Adrenal gland (tissue), 12 donors: ENCODE measurements around the gene PPFIA2. TPM values are rescaled to one million over a fixed set of nuclear protein-coding genes. Genes with fewer than 3 reads are reported as not detected.

Experiments
- DNase-seq, 7 donors: peaks; one replicate each; pipeline ENCODE4 v3.0.0-alpha.2; 2019 to 2020
- H3K27ac ChIP-seq, 5 donors: fragments of 200-600 bp; sonication (generic) in 4 of 5; 1 replicate in 3 of 5; 2 replicates in 2 of 5; pipeline versions ENCODE4 v1.5.1 to v1.8.0; 2016 to 2020; ENCODE audit warnings: mild to moderate bottlenecking in 1 of 5
- H3K27me3 ChIP-seq: fragments of 200-600 bp; 2 replicates; pipeline ENCODE4 v1.8.0; 2021
- H3K36me3 ChIP-seq, 2 donors: fragments of 200-600 bp; replicated peaks in 1 of 2; 1 replicate in 1 of 2; 2 replicates in 1 of 2; pipeline versions ENCODE4 v1.5.1 to v1.8.0; 2018 to 2022
- H3K4me1 ChIP-seq, 2 donors: fragments of 200-600 bp; replicated peaks in 1 of 2; 1 replicate in 1 of 2; 2 replicates in 1 of 2; pipeline versions ENCODE4 v1.5.1 to v1.8.0; 2018 to 2021
- H3K4me3 ChIP-seq, 4 donors: fragments of 200-600 bp; sonication (generic) in 3 of 4; one replicate each; pipeline ENCODE4 v1.5.1; 2016 to 2018
- H3K9me3 ChIP-seq, 3 donors: fragments of 200-600 bp; sonication (generic) in 1 of 3; replicated peaks in 1 of 3; 1 replicate in 2 of 3; 2 replicates in 1 of 3; pipeline versions ENCODE4 v1.5.1 to v1.8.0; 2016 to 2021
- CTCF ChIP-seq, 6 experiments: fragments of 450-650 bp in 4 of 6; fragments of 200-600 bp in 2 of 6; sonication (generic) in 1 of 6; IDR thresholded peaks; 1 replicate in 5 of 6; 2 replicates in 1 of 6; pipeline versions ENCODE4 v1.5.1 to v1.8.0; 2016 to 2021; ENCODE audit warnings: antibody characterized with exemption in 6 of 6, mild to moderate bottlenecking in 2 of 6, moderate library complexity in 1 of 6
- POLR2A ChIP-seq, 2 donors: fragments of 450-650 bp; IDR thresholded peaks; one replicate each; pipeline ENCODE4 v1.6.1; 2017; ENCODE audit warnings: antibody characterized with exemption in 2 of 2, mild to moderate bottlenecking in 2 of 2, moderate library complexity in 1 of 2
- WGBS, 4 donors: extraction: QIAGEN DNeasy Blood & Tissue Kit in 2 of 4; methylation state at CpG; one replicate each; pipeline versions ENCODE4 v1.1.5 to v1.1.7; 2013 to 2017; 5-methylcytosine and 5-hydroxymethylcytosine counted together
- intact Hi-C, 2 donors: fragments of 100-400 bp; cut with DNase I; formaldehyde crosslinking; loops; one replicate each; pipeline versions ENCODE4 v1.14.1 to v1.15.0; 2022 to 2023
- polyA plus RNA-seq, 3 donors: library from polyadenylated mRNA; stranded (reverse); fragments of 200-250 nt in 2 of 3; fragments of 350-450 nt in 1 of 3; fragmentation: Illumina TruSeq in 1 of 3; extraction: RNeasy Lipid Tissue Mini Kit (QIAGEN cat#74804) in 1 of 3; gene quantifications; one replicate each; pipeline ENCODE4 v1.2.3, GENCODE V29; 2013 to 2014
- total RNA-seq, 9 donors: library from RNA; depleted of rRNA in 4 of 9; stranded (reverse); fragments of >200 nt in 4 of 9; fragments of 120-200 nt in 1 of 9; fragmentation: NEBNext Ultra II Directional in 1 of 9; extraction: Animal tissue kit (Norgen Biotek cat#: 25700) in 1 of 9; gene quantifications; one replicate each; pipeline versions ENCODE4 v1.1.0 to v1.2.4, GENCODE V29; 2013 to 2023
- donor health status: healthy with polysubstance abuse.
- donor health status: Bipolar disorder and iron deficiency.
- donor health status: DM: yes; HTN: yes; CAD: no.
- donor health status: DM: no; HTN: no; CAD: no.
- donor health status: DM: no; HTN: no; CAD: no.
- donor health status: DM: yes; HTN: yes; CAD: no.

PPFIA2 gene
- total and polyA plus RNA-seq, 12 donors, result 0.35 to 16.4 (median 2.4) TPM

- TF ChIP-seq CTCF (IDR thresholded peaks at IDR 0.05), result no peak
- no peak for TF ChIP-seq POLR2A (IDR thresholded peaks at IDR 0.05)
- no peaks in the 10 kb centered on the region for H3K27me3 ChIP-seq
- intact Hi-C loops, result no loop called here
- WGBS, 4 donors, result 80 to 87% (median 83%) methylated on average over 3 of the region's 3 CpGs
- no peaks in the 10 kb centered on the region for H3K4me1 ChIP-seq
- no peaks in the 10 kb centered on the region for H3K9me3 ChIP-seq
- H3K27ac ChIP-seq, result no peak overlapping the region
- DNase-seq, result no peak
- no peaks in the 10 kb centered on the region for H3K36me3 ChIP-seq
- H3K4me3 ChIP-seq, result no peak overlapping the region
Measured at GRCh38 chr12:81297601-81298000, 461.5 kb downstream of the PPFIA2 start.

GRCh38 chr12:81296556-81297305 is 462.4 kb downstream of the PPFIA2 start:
- Histone ChIP-seq H3K4me3 (no peak overlapping the region), H3K27me3 (no peaks in the 10 kb centered on the region), H3K27ac (no peak overlapping the region), H3K4me1 (no peaks in the 10 kb centered on the region), H3K9me3 (no peaks in the 10 kb centered on the region), H3K36me3 (no peaks in the 10 kb centered on the region)
- intact Hi-C loops, result no loop called here
- TF ChIP-seq CTCF (IDR thresholded peaks at IDR 0.05) (no peak), POLR2A (IDR thresholded peaks at IDR 0.05) (no peak)
- 51 to 78% (median 62%) methylated on average over 2 of the region's 2 CpGs for WGBS, 4 donors
- peak in 4 of 7 donors; percentile 4 to 16 (median 10) for DNase-seq

GRCh38 chr12:81295251-81295650 is 463.9 kb downstream of the PPFIA2 start:
- Histone ChIP-seq H3K27ac (no peak overlapping the region), H3K4me1 (no peaks in the 10 kb centered on the region), H3K36me3 (no peaks in the 10 kb centered on the region), H3K4me3 (no peak overlapping the region), H3K27me3 (no peaks in the 10 kb centered on the region), H3K9me3 (no peaks in the 10 kb centered on the region)
- TF ChIP-seq CTCF (IDR thresholded peaks at IDR 0.05) (no peak), POLR2A (IDR thresholded peaks at IDR 0.05) (no peak)
- no peak for DNase-seq
- WGBS, 4 donors, result 76 to 80% (median 77%) methylated on average over 3 of the region's 3 CpGs
- intact Hi-C loops, result no loop called here

GRCh38 chr12:81294325-81295190 is 464.6 kb downstream of the PPFIA2 start:
- no peak for TF ChIP-seq CTCF (IDR thresholded peaks at IDR 0.05)
- Histone ChIP-seq H3K36me3 (no peaks in the 10 kb centered on the region), H3K27me3 (no peaks in the 10 kb centered on the region), H3K9me3 (no peaks in the 10 kb centered on the region), H3K4me3 (no peak overlapping the region), H3K4me1 (no peaks in the 10 kb centered on the region), H3K27ac (no peak overlapping the region)
- intact Hi-C loops, result no loop called here
- WGBS, 4 donors, result 56 to 62% (median 60%) methylated on average over 12 of the region's 12 CpGs
- no peak for DNase-seq
